Loucy (cell line): ENCODE results near the gene ABCC4.

ENCODE experiments used
- H2AFZ ChIP-seq: fragments of 200-600 bp; sonication (generic); 2 replicates; pipeline ENCODE4 v1.6.0; 2016; ENCODE audit warnings: antibody characterized with exemption, mild to moderate bottlenecking, low read length, moderate library complexity
- H3F3A ChIP-seq: fragments of 200-600 bp; 2 replicates; pipeline ENCODE4 v1.6.0; 2016; ENCODE audit warnings: antibody characterized with exemption, low read depth, mild to moderate bottlenecking
- H3K27me3 ChIP-seq: fragments of 200-600 bp; sonication (generic); 2 replicates; pipeline ENCODE4 v1.6.1; 2014; ENCODE audit warnings: low read length, mild to moderate bottlenecking; ENCODE audit not compliant: insufficient read depth, poor library complexity, severe bottlenecking
- H3K36me3 ChIP-seq: fragments of 200-600 bp; sonication (generic); 2 replicates; pipeline ENCODE4 v1.6.1; 2016; ENCODE audit warnings: low read length; ENCODE audit not compliant: insufficient read depth
- H3K4me1 ChIP-seq: fragments of 200-600 bp; sonication (generic); 2 replicates; pipeline ENCODE4 v1.5.1; 2014; ENCODE audit warnings: low read length, mild to moderate bottlenecking; ENCODE audit not compliant: insufficient read depth, poor library complexity, severe bottlenecking
- H3K4me2 ChIP-seq: fragments of 200-600 bp; sonication (generic); 2 replicates; pipeline ENCODE4 v1.6.0; 2014; ENCODE audit warnings: antibody characterized with exemption, low read length, low read depth, mild to moderate bottlenecking; ENCODE audit not compliant: poor library complexity, severe bottlenecking
- H3K4me3 ChIP-seq: fragments of 200-600 bp; sonication (generic); 2 replicates; pipeline ENCODE4 v1.5.1; 2014; ENCODE audit warnings: low read length, mild to moderate bottlenecking, mixed read lengths; ENCODE audit not compliant: poor library complexity, severe bottlenecking
- H3K79me2 ChIP-seq: fragments of 200-600 bp; sonication (generic); 2 replicates; pipeline ENCODE4 v1.6.1; 2014; ENCODE audit warnings: low read length; ENCODE audit not compliant: insufficient read depth
- H3K9ac ChIP-seq: fragments of 200-600 bp; sonication (generic); 2 replicates; pipeline ENCODE4 v1.6.0; 2014; ENCODE audit warnings: mild to moderate bottlenecking, low read depth, low read length, moderate library complexity; ENCODE audit not compliant: poor library complexity, severe bottlenecking
- H3K9me2 ChIP-seq: fragments of 200-600 bp; sonication (generic); replicated peaks from 2 replicates; pipeline ENCODE4 v1.6.1; 2016; ENCODE audit warnings: low read depth, low read length, mixed read lengths
- H3K9me3 ChIP-seq: fragments of 200-600 bp; sonication (generic); 2 replicates; pipeline ENCODE4 v1.6.1; 2014; ENCODE audit warnings: mild to moderate bottlenecking, antibody characterized with exemption, low read length, low read depth; ENCODE audit not compliant: insufficient read depth
- H4K20me1 ChIP-seq: fragments of 200-600 bp; sonication (generic); 2 replicates; pipeline ENCODE4 v1.6.0; 2014; ENCODE audit warnings: antibody characterized with exemption, low read length, mild to moderate bottlenecking; ENCODE audit not compliant: insufficient read depth, poor library complexity, severe bottlenecking
- CTCF ChIP-seq: fragments of 200-600 bp; sonication (generic); conservative IDR thresholded peaks from 2 replicates; pipeline ENCODE4 v1.5.1; 2014; ENCODE audit warnings: mild to moderate bottlenecking, antibody characterized with exemption, low read length
- EZH2phosphoT487 ChIP-seq: fragments of 200-600 bp; IDR thresholded peaks from 2 replicates; pipeline ENCODE4 v1.6.1; 2018; ENCODE audit warnings: antibody characterized with exemption, mild to moderate bottlenecking, moderate library complexity, borderline replicate concordance

Gene ABCC4

DNA sequence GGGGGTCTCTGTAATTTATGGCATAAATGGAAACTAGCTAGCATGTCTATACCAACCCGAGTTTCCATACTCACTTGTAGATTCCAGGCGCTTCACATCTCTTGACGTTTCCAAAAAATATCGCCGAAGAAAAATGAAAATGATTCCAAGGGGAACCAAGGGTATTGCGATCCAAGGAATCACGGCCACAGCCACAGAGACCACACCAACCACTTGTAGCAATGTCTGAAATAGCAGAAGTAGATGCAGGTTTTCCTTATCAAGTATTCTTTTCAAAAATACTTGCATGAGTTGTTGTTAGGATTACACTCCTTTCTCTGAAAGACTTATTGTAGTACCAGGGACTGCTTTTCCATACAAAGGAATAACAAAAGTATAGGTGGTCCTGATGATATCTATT is 218.2 kb downstream of the ABCC4 start:
- Histone ChIP-seq H3K9me2 (no peaks in the 10 kb centered on the region), H4K20me1 (no peaks in the 10 kb centered on the region), H3K36me3 (no peaks in the 10 kb centered on the region), H3K4me3 (no peak overlapping the region), H3K4me2 (no peak overlapping the region), H3K4me1 (peaks cover 9% of the 10 kb centered on the region), H3K79me2 (no peaks in the 10 kb centered on the region), H2AFZ (no peak overlapping the region), H3F3A (no peaks in the 10 kb centered on the region), H3K9ac (no peak overlapping the region), H3K9me3 (no peaks in the 10 kb centered on the region), H3K27me3 (no peaks in the 10 kb centered on the region)
- TF ChIP-seq EZH2phosphoT487 (no peak), CTCF (no peak)

DNA sequence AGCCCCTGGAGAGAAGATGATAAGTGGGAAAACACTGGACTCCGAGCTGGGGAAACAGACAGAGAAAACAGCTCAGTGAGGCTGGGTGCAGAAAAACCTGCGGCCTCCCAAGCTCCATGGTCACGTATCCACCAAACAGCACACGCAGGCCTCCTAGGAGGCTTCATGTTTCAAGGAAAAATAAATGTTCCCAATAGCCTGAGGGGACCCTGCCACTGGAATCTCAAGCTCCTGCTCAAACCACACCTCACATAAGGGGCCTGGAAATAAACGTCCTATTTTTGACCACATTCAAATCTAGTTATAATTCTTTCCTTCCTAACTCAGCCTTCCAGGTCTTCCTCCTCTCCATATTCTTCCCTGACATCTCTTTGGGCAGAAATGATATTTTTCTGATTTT is 225.7 kb downstream of the ABCC4 start:
- Histone ChIP-seq H3K9me2 (no peaks in the 10 kb centered on the region), H3K27me3 (no peaks in the 10 kb centered on the region), H2AFZ (no peak overlapping the region), H4K20me1 (no peaks in the 10 kb centered on the region), H3K4me1 (no peaks in the 10 kb centered on the region), H3F3A (no peaks in the 10 kb centered on the region), H3K4me3 (no peak overlapping the region), H3K79me2 (no peaks in the 10 kb centered on the region), H3K9ac (no peak overlapping the region), H3K36me3 (peaks cover 8% of the 10 kb centered on the region; the same call in 1 of the 2 replicates), H3K4me2 (no peak overlapping the region), H3K9me3 (no peaks in the 10 kb centered on the region)
- TF ChIP-seq CTCF (no peak), EZH2phosphoT487 (no peak)

DNA sequence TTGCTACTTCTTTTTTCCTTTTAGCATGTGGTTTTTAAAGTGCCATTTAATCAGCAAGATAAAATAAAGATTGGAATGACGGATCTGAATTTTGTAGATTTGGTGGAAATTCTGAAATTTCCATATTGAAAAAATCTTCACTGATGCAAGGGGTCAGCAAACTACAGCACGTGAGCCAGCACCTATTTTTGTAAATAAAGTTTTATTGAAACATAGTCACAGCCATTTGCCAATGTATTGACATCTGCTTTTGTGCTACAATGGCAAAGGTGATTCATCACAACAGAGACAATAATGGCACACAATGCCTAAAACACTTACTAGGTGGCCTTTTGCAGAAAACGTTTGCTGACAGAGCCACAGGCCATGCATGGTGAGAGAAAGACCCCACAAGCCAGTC is 226.4 kb downstream of the ABCC4 start:
- peaks cover 8% of the 10 kb centered on the region; the same call in 1 of the 2 replicates for H3K36me3 ChIP-seq
- no peaks in the 10 kb centered on the region for H3K9me2 ChIP-seq
- H2AFZ ChIP-seq, result no peak overlapping the region
- no peaks in the 10 kb centered on the region for H4K20me1 ChIP-seq
- no peak overlapping the region for H3K9ac ChIP-seq
- no peaks in the 10 kb centered on the region for H3F3A ChIP-seq
- no peak overlapping the region for H3K4me3 ChIP-seq
- H3K4me2 ChIP-seq, result no peak overlapping the region
- H3K9me3 ChIP-seq, result no peaks in the 10 kb centered on the region
- H3K27me3 ChIP-seq, result no peaks in the 10 kb centered on the region
- no peaks in the 10 kb centered on the region for H3K4me1 ChIP-seq
- TF ChIP-seq EZH2phosphoT487, result no peak
- no peak for TF ChIP-seq CTCF
- H3K79me2 ChIP-seq, result no peaks in the 10 kb centered on the region
